Measurements from ENCODE around the gene GOLGA6L7. TPM values are rescaled to one million over a fixed set of nuclear protein-coding genes. Genes with fewer than 3 reads are reported as not detected.
A peak's percentile ranks its signal among the peaks of the same experiment; 100 is the strongest.
"Not testable (repeated sequence)": the region's sequence is repeated elsewhere in the genome, so short reads cannot be mapped to it uniquely, and the experiment has no call there.

Gene GOLGA6L7
- total and polyA plus RNA-seq, 11 donors: not detected

DNA sequence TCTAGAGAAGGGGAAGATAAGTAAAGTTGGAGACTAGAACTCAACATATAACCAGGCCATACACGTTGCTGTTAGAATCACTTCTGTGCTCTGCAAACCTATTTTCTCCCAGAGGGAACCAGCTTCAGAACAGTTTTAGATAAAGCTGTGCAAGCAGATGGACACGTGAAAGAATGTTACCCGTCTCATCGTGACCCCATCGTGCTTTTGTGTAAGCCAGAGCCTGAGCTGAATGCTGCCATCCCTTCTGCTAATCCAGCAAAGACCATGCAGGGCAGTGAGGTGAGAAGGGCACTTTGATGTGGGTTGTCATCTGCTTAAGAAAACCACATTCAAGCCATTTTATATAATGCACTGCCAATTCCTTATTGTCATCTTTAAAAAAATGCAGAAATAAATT, 40.3 kb downstream of the GOLGA6L7 start:
- intact Hi-C loops (cut with DNase I); DNase-seq; H3K9me3 ChIP-seq; H3K4me1 ChIP-seq; H3K36me3 ChIP-seq; H3K27ac ChIP-seq; H3K27me3 ChIP-seq; H3K4me3 ChIP-seq: not testable (repeated sequence)
- peak; percentile 20 to 95 (median 56) for ATAC-seq
- WGBS, 4 donors: 33 to 58% (median 48%) methylated on average over 1 to 5 of the region's 5 CpGs

DNA sequence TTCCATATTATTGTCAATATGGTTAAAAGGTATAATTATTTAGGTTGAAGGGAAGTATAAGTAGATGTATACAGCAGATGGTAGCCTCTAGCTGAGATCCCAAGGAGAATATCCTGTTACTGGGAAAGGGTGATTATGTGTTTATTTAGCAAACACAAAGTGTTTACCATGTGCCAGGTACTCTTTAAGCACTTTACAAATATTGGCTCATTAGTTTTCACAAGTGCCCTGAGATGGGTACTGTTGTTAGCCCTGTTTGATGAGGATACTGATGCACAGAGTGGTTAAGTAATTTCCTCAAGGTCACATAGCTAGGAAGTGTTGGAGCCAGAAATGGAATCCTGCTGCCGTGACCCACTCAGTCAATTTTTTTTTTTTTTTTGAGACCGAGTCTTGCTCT, 48.1 kb downstream of the GOLGA6L7 start:
- DNase-seq; H3K4me1 ChIP-seq; H3K36me3 ChIP-seq; intact Hi-C loops (cut with DNase I); H3K27me3 ChIP-seq; H3K27ac ChIP-seq; H3K9me3 ChIP-seq; ATAC-seq; H3K4me3 ChIP-seq: not testable (repeated sequence)
- 74 to 89% (median 84%) methylated on average over 1 to 2 of the region's 2 CpGs; no CpG with 5 or more reads in 1 of the 4 donors for WGBS, 4 donors

DNA sequence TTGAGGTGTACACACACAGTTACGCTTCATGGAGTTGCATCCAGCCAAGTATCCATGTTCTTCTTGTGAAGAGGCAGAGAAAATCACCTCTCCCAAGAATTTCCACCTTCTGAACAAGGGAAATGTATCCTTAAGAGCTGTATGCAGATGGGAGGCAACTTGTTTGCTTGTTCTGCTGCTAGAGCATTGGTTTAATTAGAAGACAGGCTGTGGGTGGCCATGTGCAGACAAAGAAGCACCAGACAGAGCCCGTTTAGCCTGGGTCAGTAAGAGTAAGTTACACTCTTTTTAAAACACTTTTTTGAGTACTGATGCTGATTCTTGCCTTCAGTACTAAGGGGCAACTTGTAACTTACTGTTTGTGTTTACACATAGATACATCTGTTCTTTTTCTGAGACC, 50.2 kb downstream of the GOLGA6L7 start:
- intact Hi-C loops (cut with DNase I): not testable (repeated sequence)
- WGBS, 4 donors: 67 to 95% (median 80%) methylated on average over 1 to 2 of the region's 2 CpGs
- ATAC-seq: peak in 1 of 4 donors; percentile 29

DNA sequence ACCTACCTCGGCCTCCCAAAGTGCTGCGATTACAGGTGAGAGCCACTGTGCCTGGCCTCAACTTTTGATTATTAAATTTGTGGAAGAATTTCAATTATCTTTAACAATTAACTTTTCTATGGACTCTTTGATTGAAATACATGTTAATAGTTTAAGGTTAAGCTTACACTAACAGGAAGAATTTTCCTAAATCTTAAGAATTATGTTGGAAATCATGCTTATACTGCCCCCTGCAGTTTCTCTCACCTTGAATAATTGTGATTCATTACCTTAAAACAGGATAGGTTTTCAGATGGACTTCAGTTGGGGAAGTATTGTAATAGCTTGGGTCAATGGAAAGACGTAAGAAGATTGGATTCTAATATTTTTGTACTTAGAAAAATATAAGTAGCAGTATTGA, 54.2 kb downstream of the GOLGA6L7 start:
- H3K36me3 ChIP-seq; H3K4me1 ChIP-seq; H3K4me3 ChIP-seq; H3K27ac ChIP-seq; H3K9me3 ChIP-seq; ATAC-seq; intact Hi-C loops (cut with DNase I); DNase-seq: not testable (repeated sequence)
- TF ChIP-seq, protein P1, sequence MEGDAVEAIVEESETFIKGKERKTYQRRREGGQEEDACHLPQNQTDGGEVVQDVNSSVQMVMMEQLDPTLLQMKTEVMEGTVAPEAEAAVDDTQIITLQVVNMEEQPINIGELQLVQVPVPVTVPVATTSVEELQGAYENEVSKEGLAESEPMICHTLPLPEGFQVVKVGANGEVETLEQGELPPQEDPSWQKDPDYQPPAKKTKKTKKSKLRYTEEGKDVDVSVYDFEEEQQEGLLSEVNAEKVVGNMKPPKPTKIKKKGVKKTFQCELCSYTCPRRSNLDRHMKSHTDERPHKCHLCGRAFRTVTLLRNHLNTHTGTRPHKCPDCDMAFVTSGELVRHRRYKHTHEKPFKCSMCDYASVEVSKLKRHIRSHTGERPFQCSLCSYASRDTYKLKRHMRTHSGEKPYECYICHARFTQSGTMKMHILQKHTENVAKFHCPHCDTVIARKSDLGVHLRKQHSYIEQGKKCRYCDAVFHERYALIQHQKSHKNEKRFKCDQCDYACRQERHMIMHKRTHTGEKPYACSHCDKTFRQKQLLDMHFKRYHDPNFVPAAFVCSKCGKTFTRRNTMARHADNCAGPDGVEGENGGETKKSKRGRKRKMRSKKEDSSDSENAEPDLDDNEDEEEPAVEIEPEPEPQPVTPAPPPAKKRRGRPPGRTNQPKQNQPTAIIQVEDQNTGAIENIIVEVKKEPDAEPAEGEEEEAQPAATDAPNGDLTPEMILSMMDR (IDR thresholded peaks at IDR 0.05): peak in 9 of 12 donors; percentile 3 to 48 (median 23)
- 76 to 88% (median 85%) methylated on average over 3 of the region's 3 CpGs for WGBS, 4 donors
- peaks cover 0 to 10% (median 4%) of the 10 kb centered on the region in 9 donors for H3K27me3 ChIP-seq

More for the DNA sequence above, 50.2 kb downstream of the GOLGA6L7 start:
- not testable (repeated sequence) for H3K4me1 ChIP-seq, H3K9me3 ChIP-seq, H3K27ac ChIP-seq, H3K4me3 ChIP-seq, H3K36me3 ChIP-seq, H3K27me3 ChIP-seq, DNase-seq

Other genes with a start within 250 kb of the GOLGA6L7 start
- gene GOLGA8M, start 136.2 kb downstream of the GOLGA6L7 start, total RNA-seq: 1 to 10 TPM in 6 of 9 donors, under 1 TPM in 2, not detected in 1; 0.67 to 2.6 (median 1.4) TPM
- under 1 TPM; 0.18 to 0.72 TPM for gene GOLGA8M, start 136.2 kb downstream of the GOLGA6L7 start, polyA plus RNA-seq
- gene APBA2, start 37.3 kb upstream of the GOLGA6L7 start, total RNA-seq: 1 to 10 TPM in 3 of 9 donors, under 1 TPM in 4, not detected in 2; 0.16 to 1.3 (median 0.85) TPM
- under 1 TPM; 0.21 to 0.30 TPM for gene APBA2, start 37.3 kb upstream of the GOLGA6L7 start, polyA plus RNA-seq

Measured in heart left ventricle (tissue), 16 donors.